Stomach (tissue), 9 donors: Measurements from ENCODE around the gene MAP3K19. TPM values are rescaled to one million over a fixed set of nuclear protein-coding genes. Genes with fewer than 3 reads are reported as not detected.

ENCODE experiments used
- DNase-seq, 2 donors: peaks; one replicate each; pipeline versions ENCODE4 v3.0.0 to v3.0.0-alpha.2; 2013 to 2019
- H3K27ac ChIP-seq, 5 donors: fragments of 200-600 bp in 4 of 5; sonication (generic) in 4 of 5; one replicate each; pipeline ENCODE4 v1.5.1; 2013 to 2019; ENCODE audit warnings: mild to moderate bottlenecking in 1 of 5, moderate library complexity in 1 of 5
- H3K27me3 ChIP-seq, 3 donors: fragments of 200-600 bp; sonication (generic); one replicate each; pipeline ENCODE4 v1.5.1; 2017 to 2019; ENCODE audit warnings: mixed run types in 1 of 3
- H3K36me3 ChIP-seq, 4 donors: fragments of 200-600 bp; sonication (generic); 1 replicate in 3 of 4; 2 replicates in 1 of 4; pipeline ENCODE4 v1.5.1; 2016 to 2019
- H3K4me1 ChIP-seq, 4 donors: fragments of 200-600 bp; sonication (generic); one replicate each; pipeline ENCODE4 v1.5.1; 2016 to 2019
- H3K4me3 ChIP-seq, 4 donors: fragments of 200-600 bp; sonication (generic) in 3 of 4; one replicate each; pipeline ENCODE4 v1.5.1; 2016 to 2019; ENCODE audit warnings: mild to moderate bottlenecking in 1 of 4
- H3K9me3 ChIP-seq, 4 donors: fragments of 200-600 bp; sonication (generic); one replicate each; pipeline ENCODE4 v1.5.1; 2016 to 2019
- CTCF ChIP-seq, 7 experiments: fragments of 450-650 bp in 4 of 7; fragments of 200-600 bp in 3 of 7; sonication (generic) in 3 of 7; IDR thresholded peaks; one replicate each; pipeline ENCODE4 v1.5.1; 2016 to 2019; ENCODE audit warnings: antibody characterized with exemption in 7 of 7, control low read depth in 2 of 7, mild to moderate bottlenecking in 1 of 7
- EP300 ChIP-seq: sonication (generic); formaldehyde crosslinking; IDR thresholded peaks from one replicate; pipeline ENCODE4 v1.6.1; 2017; ENCODE audit warnings: antibody characterized with exemption
- POLR2A ChIP-seq, 4 donors: fragments of 450-650 bp; IDR thresholded peaks; one replicate each; pipeline ENCODE4 v1.6.1; 2016; ENCODE audit warnings: antibody characterized with exemption in 4 of 4, control low read depth in 2 of 4, mild to moderate bottlenecking in 1 of 4, moderate library complexity in 1 of 4
- POLR2AphosphoS5 ChIP-seq, 3 donors: sonication (generic); formaldehyde crosslinking; IDR thresholded peaks; one replicate each; pipeline ENCODE4 v1.6.1; 2016; ENCODE audit warnings: antibody characterized with exemption in 3 of 3
- WGBS, 5 donors: extraction: QIAGEN DNeasy Blood & Tissue Kit in 3 of 5; methylation state at CpG; one replicate each; pipeline versions ENCODE4 v1.1.5 to v1.1.7; 2013 to 2018; 5-methylcytosine and 5-hydroxymethylcytosine counted together
- intact Hi-C: fragments of 100-400 bp; cut with DNase I; formaldehyde crosslinking; loops from one replicate; pipeline ENCODE4 v1.15.1; 2023; ENCODE audit warnings: low total_unique reads
- polyA plus RNA-seq, 3 donors: library from polyadenylated mRNA; stranded (reverse); fragments of 200-250 nt; gene quantifications; one replicate each; pipeline ENCODE4 v1.2.3, GENCODE V29; 2013
- total RNA-seq, 5 donors: library from RNA; depleted of rRNA; stranded (reverse); fragments of >200 nt; gene quantifications; one replicate each; pipeline versions ENCODE4 v1.1.0 to v1.2.3, GENCODE V29; 2014 to 2016
- donor health status: healthy with polysubstance abuse.
- donor health status: Bipolar disorder and iron deficiency.
- donor health status: healthy.

MAP3K19 gene
- total and polyA plus RNA-seq, 8 donors, result 1.1 TPM; not detected in 7

GRCh38 chr2:134952608-134953007, 94.6 kb downstream of the MAP3K19 start:
- no peak for DNase-seq
- Histone ChIP-seq H3K27me3 (no peaks in the 10 kb centered on the region), H3K4me1 (peaks cover 0 to 20% (median 9%) of the 10 kb centered on the region in 4 donors), H3K27ac (no peak overlapping the region), H3K9me3 (no peaks in the 10 kb centered on the region), H3K36me3 (peaks cover 40 to 92% (median 89%) of the 10 kb centered on the region in 4 donors), H3K4me3 (no peak overlapping the region)
- intact Hi-C loops, result no loop called here
- 88 to 95% (median 91%) methylated on average over 3 of the region's 3 CpGs for WGBS, 5 donors
- TF ChIP-seq CTCF (IDR thresholded peaks at IDR 0.05) (no peak), POLR2AphosphoS5 (IDR thresholded peaks at IDR 0.05) (no peak), POLR2A (IDR thresholded peaks at IDR 0.05) (no peak), EP300 (no peak)

DNA sequence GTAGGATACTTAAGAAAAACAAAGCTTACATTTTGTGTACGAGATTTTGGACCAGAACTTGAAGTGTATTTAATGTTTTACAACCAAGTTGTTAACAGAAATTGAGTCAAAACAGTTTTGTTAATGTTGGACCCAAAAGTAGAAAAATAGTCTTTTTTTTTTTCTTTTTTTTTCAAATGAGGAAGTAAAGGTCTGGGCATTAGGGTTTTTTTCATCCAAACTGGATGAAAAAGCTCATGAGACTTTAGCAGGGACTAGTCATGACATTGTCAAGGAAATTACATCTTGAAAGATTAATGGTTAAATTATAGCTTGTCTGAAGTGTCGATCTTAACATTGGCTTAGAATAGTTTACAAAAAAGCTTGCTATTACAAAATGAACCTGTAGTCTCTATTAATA, 96.4 kb downstream of the MAP3K19 start:
- peaks cover 45 to 96% (median 95%) of the 10 kb centered on the region in 4 donors for H3K36me3 ChIP-seq

DNA sequence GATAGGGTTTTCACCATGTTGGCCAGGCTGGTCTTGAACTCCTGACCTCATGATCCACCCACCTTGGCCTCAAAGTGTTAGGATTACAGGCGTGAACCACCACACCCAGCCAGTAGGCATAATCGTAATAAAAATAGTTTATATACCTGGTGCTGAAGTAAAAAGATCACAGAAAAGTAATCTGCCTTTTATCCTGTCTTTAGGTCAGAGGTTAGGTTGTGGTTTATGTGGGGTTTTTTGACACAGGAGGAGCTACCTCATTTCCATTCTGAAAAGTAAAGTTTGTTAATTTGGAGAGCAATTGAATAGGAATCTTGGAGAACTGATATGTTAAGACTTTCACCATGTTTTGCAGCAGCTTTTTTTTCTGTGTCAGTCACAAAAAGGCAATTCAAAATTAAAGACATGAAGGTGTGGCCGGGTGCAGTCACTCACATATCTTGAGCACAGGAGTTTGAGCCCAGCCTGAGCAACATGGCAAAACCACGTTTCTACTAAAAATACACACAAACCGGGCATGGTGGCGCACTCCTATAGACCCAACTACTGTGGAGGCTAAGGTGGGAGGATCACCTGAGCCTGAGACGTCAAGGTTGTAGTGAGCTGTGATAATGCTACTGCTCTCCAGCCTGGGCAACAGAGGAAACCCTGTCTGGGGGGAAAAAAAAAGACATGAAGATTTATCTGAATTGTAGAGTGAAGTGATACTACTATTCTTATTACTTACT, 97.1 kb downstream of the MAP3K19 start:
- Histone ChIP-seq H3K27me3 (no peaks in the 10 kb centered on the region), H3K27ac (no peak overlapping the region), H3K9me3 (no peaks in the 10 kb centered on the region), H3K36me3 (peaks cover 42 to 96% (median 92%) of the 10 kb centered on the region in 4 donors), H3K4me3 (no peak overlapping the region), H3K4me1 (peaks cover 0 to 16% (median 4%) of the 10 kb centered on the region in 4 donors)
- intact Hi-C loops, result no loop called here
- DNase-seq, result no peak
- WGBS, 5 donors, result 71 to 85% (median 76%) methylated on average over 7 of the region's 7 CpGs
- TF ChIP-seq CTCF (IDR thresholded peaks at IDR 0.05) (no peak), POLR2A (IDR thresholded peaks at IDR 0.05) (no peak)

More for the DNA sequence above, 96.4 kb downstream of the MAP3K19 start:
- intact Hi-C loops, result no loop called here
- no peak for DNase-seq
- Histone ChIP-seq H3K4me3 (no peak overlapping the region), H3K27me3 (no peaks in the 10 kb centered on the region), H3K9me3 (no peaks in the 10 kb centered on the region), H3K27ac (no peak overlapping the region), H3K4me1 (peaks cover 0 to 20% (median 9%) of the 10 kb centered on the region in 4 donors)
- WGBS, 5 donors, result 86 to 89% (median 88%) methylated on average over 2 of the region's 2 CpGs
- TF ChIP-seq CTCF (IDR thresholded peaks at IDR 0.05) (no peak), EP300 (no peak)

DNA sequence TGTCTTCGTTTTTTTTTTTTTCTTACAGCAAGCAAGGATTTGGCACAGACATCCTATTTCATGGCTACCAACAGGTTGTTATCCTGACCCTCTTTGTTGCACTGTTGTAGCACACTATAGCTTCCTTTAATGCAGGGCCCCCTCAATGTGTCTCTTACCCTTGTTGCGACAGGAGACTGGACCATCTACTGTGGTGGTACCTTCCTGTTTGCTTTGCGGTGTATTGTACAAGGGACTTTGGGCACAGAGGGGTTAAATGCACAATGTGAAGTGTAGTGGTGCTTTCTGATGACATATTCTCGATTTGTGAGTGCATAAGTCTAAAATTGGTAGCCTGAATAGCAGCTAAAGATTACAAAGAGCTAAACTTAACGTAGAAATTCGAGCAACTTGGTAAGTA, 101.2 kb downstream of the MAP3K19 start:
- intact Hi-C loops, result no loop called here
- Histone ChIP-seq H3K36me3 (peaks cover 23 to 85% (median 74%) of the 10 kb centered on the region in 4 donors), H3K27ac (no peak overlapping the region), H3K9me3 (no peaks in the 10 kb centered on the region), H3K4me1 (peaks cover 0 to 14% (median 5%) of the 10 kb centered on the region in 4 donors), H3K4me3 (no peak overlapping the region), H3K27me3 (no peaks in the 10 kb centered on the region)
- 73 to 85% (median 77%) methylated on average over 6 of the region's 6 CpGs for WGBS, 5 donors
- DNase-seq, result no peak
- TF ChIP-seq POLR2A (IDR thresholded peaks at IDR 0.05) (no peak), CTCF (IDR thresholded peaks at IDR 0.05) (no peak), POLR2AphosphoS5 (IDR thresholded peaks at IDR 0.05) (no peak), EP300 (no peak)
